HepG2 (cell line): ENCODE results near the gene RBM28. TPM values are rescaled to one million over a fixed set of nuclear protein-coding genes. Genes with fewer than 3 reads are reported as not detected.
A peak's percentile ranks its signal among the peaks of the same experiment; 100 is the strongest.

Experiments
- CHD4 ChIP-seq: fragments of 200-600 bp; sonication (generic); IDR thresholded peaks from 2 replicates; pipeline ENCODE4 v1.7.0; 2017; ENCODE audit warnings: mild to moderate bottlenecking, low read length, borderline replicate concordance
- CREB1 ChIP-seq, 2 experiments: fragments of 450-650 bp in 1 of 2; IDR thresholded peaks; 2 replicates each; pipeline ENCODE4 v1.6.1; 2016 to 2017; ENCODE audit warnings: control low read depth in 1 of 2, mild to moderate bottlenecking in 1 of 2, missing compliant biosample characterization in 1 of 2, missing genetic modification characterization in 1 of 2
- FOXJ3 ChIP-seq: sonication (generic); formaldehyde crosslinking; IDR thresholded peaks from 2 replicates; pipeline ENCODE4 v1.4.0; 2020; ENCODE audit warnings: missing genetic modification reagents, mild to moderate bottlenecking, borderline replicate concordance
- GTF2F1 ChIP-seq: fragments of 150-350 bp; IDR thresholded peaks from 2 replicates; pipeline ENCODE4 v1.6.1; 2014; ENCODE audit warnings: low read length
- NFE2L2 ChIP-seq: fragments of 150-350 bp; IDR thresholded peaks from 2 replicates; pipeline ENCODE4 v1.6.1; 2014; ENCODE audit warnings: low read length
- NR3C1 ChIP-seq: sonication (generic); formaldehyde crosslinking; IDR thresholded peaks from 2 replicates; pipeline ENCODE4 v1.4.0; 2020; ENCODE audit warnings: missing genetic modification reagents
- RAD51 ChIP-seq: fragments of 450-650 bp; IDR thresholded peaks from 2 replicates; pipeline ENCODE4 v1.6.1; 2016; ENCODE audit warnings: borderline replicate concordance
- SRF ChIP-seq: IDR thresholded peaks from 2 replicates; pipeline ENCODE4 v1.6.1; 2011; ENCODE audit warnings: mild to moderate bottlenecking, low read depth, low read length, moderate library complexity
- ZNF460 ChIP-seq: sonication (generic); formaldehyde crosslinking; IDR thresholded peaks from 2 replicates; pipeline ENCODE4 v1.5.1; 2020; ENCODE audit warnings: missing genetic modification reagents, mild to moderate bottlenecking, borderline replicate concordance
- ZNF709 ChIP-seq: sonication (generic); formaldehyde crosslinking; IDR thresholded peaks from 2 replicates; pipeline ENCODE4 v1.5.0; 2020; ENCODE audit warnings: mild to moderate bottlenecking, missing genetic modification reagents
- ZNF749 ChIP-seq: sonication (generic); formaldehyde crosslinking; IDR thresholded peaks from 2 replicates; pipeline ENCODE4 v1.8.0; 2022; ENCODE audit warnings: mild to moderate bottlenecking, missing genetic modification reagents, moderate library complexity, borderline replicate concordance
- ZNF766 ChIP-seq: sonication (generic); formaldehyde crosslinking; IDR thresholded peaks from 2 replicates; pipeline ENCODE4 v1.5.0; 2020; ENCODE audit warnings: missing genetic modification reagents, borderline replicate concordance
- polyA plus RNA-seq, 8 experiments: library from polyadenylated mRNA; depleted of rRNA in 3 of 8; stranded (reverse) in 7 of 8; unstranded in 1 of 8; fragments of >200 nt; fragmentation: Illumina TruSeq in 4 of 8; extraction: Trizol in 4 of 8; gene quantifications; 2 replicates each; pipeline versions ENCODE4 v1.2.1 to v1.2.3, GENCODE V29; 2011 to 2016; ENCODE audit warnings: low read depth in 4 of 8, missing spikeins in 1 of 8, mixed read lengths in 1 of 8; ENCODE audit not compliant: insufficient read depth in 1 of 8
- total RNA-seq, 5 experiments: library from RNA; depleted of rRNA; stranded (reverse); fragments of >200 nt; fragmentation: Illumina TruSeq; extraction: Trizol; gene quantifications; 2 replicates each; pipeline ENCODE4 v1.2.3, GENCODE V29; 2016; ENCODE audit warnings: low read depth in 1 of 5
- TF ChIP-seq, protein P1 (sequence below): sonication (generic); formaldehyde crosslinking; IDR thresholded peaks from 2 replicates; pipeline ENCODE4 v1.4.0; 2020; ENCODE audit warnings: missing genetic modification reagents, borderline replicate concordance
- TF ChIP-seq, protein P2 (sequence below): sonication (generic); formaldehyde crosslinking; IDR thresholded peaks from 2 replicates; pipeline ENCODE4; 2020; ENCODE audit warnings: missing genetic modification reagents, mild to moderate bottlenecking, borderline replicate concordance
- TF ChIP-seq, protein P3 (sequence below): sonication (generic); formaldehyde crosslinking; conservative IDR thresholded peaks from 2 replicates; pipeline ENCODE4 v1.8.1; 2023; ENCODE audit warnings: missing genetic modification reagents
- TF ChIP-seq, protein P4 (sequence below): IDR thresholded peaks from 2 replicates; pipeline ENCODE4 v1.6.1; 2016; ENCODE audit warnings: missing compliant biosample characterization, missing genetic modification reagents, borderline replicate concordance

Gene RBM28
- total and polyA plus RNA-seq, 2 of the 13 experiments (the other 11 are each of a cell fraction or from before 2014, with no cell fraction given) = 20.5 to 49.0 TPM

DNA sequence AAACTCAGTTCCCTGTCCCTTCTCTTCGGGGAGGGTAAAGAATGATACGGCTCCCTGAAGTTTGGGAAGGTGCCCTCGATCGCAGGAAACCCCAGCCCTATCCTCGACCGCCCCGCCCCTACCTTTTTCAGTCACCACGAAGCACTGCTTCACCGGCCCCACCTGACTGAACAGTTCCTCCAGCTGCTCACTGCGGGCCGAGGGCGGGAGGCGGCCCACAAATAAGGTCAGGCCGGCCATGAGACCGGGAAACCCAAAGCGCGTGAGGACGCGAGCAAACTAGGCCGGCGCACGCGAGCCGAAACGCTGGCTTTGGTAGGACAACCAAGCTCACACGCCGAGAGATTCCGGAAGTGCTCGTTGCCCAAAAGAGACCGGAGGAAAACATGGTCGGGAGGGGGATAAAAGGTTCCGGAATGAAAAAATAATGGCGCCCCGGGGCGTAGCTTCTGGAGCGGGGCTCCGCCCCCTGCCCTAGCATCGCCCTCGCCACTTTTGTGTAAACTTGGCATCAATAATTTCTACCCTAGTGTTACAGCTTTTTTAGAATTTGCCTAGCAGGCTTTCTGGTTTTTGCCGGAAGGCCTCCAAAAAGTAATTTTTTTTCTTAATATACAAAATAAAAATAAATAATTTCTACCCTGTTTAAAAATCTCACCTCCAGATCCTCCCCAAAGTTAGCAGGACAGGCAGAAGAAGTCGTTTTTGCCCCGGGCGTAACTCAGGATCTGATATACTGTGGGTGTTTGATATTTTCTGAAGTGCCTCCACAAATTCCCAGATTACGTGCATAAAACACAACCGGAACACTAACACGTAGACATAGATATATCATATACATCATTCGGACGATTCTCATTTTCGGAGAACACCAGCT is at the start of gene RBM28 (continued):
- TF ChIP-seq, protein P1, sequence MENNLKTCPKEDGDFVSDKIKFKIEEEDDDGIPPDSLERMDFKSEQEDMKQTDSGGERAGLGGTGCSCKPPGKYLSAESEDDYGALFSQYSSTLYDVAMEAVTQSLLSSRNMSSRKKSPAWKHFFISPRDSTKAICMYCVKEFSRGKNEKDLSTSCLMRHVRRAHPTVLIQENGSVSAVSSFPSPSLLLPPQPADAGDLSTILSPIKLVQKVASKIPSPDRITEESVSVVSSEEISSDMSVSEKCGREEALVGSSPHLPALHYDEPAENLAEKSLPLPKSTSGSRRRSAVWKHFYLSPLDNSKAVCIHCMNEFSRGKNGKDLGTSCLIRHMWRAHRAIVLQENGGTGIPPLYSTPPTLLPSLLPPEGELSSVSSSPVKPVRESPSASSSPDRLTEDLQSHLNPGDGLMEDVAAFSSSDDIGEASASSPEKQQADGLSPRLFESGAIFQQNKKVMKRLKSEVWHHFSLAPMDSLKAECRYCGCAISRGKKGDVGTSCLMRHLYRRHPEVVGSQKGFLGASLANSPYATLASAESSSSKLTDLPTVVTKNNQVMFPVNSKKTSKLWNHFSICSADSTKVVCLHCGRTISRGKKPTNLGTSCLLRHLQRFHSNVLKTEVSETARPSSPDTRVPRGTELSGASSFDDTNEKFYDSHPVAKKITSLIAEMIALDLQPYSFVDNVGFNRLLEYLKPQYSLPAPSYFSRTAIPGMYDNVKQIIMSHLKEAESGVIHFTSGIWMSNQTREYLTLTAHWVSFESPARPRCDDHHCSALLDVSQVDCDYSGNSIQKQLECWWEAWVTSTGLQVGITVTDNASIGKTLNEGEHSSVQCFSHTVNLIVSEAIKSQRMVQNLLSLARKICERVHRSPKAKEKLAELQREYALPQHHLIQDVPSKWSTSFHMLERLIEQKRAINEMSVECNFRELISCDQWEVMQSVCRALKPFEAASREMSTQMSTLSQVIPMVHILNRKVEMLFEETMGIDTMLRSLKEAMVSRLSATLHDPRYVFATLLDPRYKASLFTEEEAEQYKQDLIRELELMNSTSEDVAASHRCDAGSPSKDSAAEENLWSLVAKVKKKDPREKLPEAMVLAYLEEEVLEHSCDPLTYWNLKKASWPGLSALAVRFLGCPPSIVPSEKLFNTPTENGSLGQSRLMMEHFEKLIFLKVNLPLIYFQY (CRISPR knock-in tag) = peak; percentile 95
- TF ChIP-seq ZNF460 (CRISPR knock-in tag) = peak; percentile 55; the same call in 1 of the 2 replicates
- TF ChIP-seq, protein P2, sequence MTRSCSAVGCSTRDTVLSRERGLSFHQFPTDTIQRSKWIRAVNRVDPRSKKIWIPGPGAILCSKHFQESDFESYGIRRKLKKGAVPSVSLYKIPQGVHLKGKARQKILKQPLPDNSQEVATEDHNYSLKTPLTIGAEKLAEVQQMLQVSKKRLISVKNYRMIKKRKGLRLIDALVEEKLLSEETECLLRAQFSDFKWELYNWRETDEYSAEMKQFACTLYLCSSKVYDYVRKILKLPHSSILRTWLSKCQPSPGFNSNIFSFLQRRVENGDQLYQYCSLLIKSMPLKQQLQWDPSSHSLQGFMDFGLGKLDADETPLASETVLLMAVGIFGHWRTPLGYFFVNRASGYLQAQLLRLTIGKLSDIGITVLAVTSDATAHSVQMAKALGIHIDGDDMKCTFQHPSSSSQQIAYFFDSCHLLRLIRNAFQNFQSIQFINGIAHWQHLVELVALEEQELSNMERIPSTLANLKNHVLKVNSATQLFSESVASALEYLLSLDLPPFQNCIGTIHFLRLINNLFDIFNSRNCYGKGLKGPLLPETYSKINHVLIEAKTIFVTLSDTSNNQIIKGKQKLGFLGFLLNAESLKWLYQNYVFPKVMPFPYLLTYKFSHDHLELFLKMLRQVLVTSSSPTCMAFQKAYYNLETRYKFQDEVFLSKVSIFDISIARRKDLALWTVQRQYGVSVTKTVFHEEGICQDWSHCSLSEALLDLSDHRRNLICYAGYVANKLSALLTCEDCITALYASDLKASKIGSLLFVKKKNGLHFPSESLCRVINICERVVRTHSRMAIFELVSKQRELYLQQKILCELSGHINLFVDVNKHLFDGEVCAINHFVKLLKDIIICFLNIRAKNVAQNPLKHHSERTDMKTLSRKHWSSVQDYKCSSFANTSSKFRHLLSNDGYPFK (CRISPR knock-in tag) = peak; percentile 94
- TF ChIP-seq SRF = 0 out of 2 replicates have a peak, but pooled peaks have one; percentile 72
- peak; percentile 41; the same call in 1 of the 2 replicates for TF ChIP-seq CREB1 (IDR thresholded peaks at IDR 0.05)
- peak; percentile 83 for TF ChIP-seq CREB1 (CRISPR knock-in tag; IDR thresholded peaks at IDR 0.05)
- peak; percentile 81; the same call in 1 of the 2 replicates for TF ChIP-seq FOXJ3
- no peak for TF ChIP-seq RAD51
- no peak for TF ChIP-seq CHD4
- peak; percentile 100 for TF ChIP-seq ZNF749 (CRISPR knock-in tag)
- no peak for TF ChIP-seq NR3C1
- peak; percentile 96 for TF ChIP-seq ZNF709
- peak; percentile 100 for TF ChIP-seq ZNF766 (CRISPR knock-in tag)
- TF ChIP-seq, protein P3, sequence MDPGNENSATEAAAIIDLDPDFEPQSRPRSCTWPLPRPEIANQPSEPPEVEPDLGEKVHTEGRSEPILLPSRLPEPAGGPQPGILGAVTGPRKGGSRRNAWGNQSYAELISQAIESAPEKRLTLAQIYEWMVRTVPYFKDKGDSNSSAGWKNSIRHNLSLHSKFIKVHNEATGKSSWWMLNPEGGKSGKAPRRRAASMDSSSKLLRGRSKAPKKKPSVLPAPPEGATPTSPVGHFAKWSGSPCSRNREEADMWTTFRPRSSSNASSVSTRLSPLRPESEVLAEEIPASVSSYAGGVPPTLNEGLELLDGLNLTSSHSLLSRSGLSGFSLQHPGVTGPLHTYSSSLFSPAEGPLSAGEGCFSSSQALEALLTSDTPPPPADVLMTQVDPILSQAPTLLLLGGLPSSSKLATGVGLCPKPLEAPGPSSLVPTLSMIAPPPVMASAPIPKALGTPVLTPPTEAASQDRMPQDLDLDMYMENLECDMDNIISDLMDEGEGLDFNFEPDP (CRISPR knock-in tag) = peak; percentile 85; the same call in 1 of the 2 replicates
- TF ChIP-seq, protein P4, sequence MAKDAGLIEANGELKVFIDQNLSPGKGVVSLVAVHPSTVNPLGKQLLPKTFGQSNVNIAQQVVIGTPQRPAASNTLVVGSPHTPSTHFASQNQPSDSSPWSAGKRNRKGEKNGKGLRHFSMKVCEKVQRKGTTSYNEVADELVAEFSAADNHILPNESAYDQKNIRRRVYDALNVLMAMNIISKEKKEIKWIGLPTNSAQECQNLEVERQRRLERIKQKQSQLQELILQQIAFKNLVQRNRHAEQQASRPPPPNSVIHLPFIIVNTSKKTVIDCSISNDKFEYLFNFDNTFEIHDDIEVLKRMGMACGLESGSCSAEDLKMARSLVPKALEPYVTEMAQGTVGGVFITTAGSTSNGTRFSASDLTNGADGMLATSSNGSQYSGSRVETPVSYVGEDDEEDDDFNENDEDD = peak; percentile 99
- TF ChIP-seq NFE2L2 = no peak
- TF ChIP-seq GTF2F1 = peak; percentile 55; the same call in 1 of the 2 replicates
